PC-9 (cell line): ENCODE measurements around the gene KCNJ14.

Source experiments
- EZH2 ChIP-seq: fragments of 200-600 bp; sonication (generic); IDR thresholded peaks from 2 replicates; pipeline ENCODE4 v1.8.0; 2017; ENCODE audit warnings: antibody characterized with exemption, low read depth
- TF ChIP-seq, protein P1 (sequence below): fragments of 200-600 bp; sonication (generic); conservative IDR thresholded peaks from 2 replicates; pipeline ENCODE4 v1.6.1; 2017; ENCODE audit warnings: mixed run types, antibody characterized with exemption, mild to moderate bottlenecking, moderate library complexity

DNA sequence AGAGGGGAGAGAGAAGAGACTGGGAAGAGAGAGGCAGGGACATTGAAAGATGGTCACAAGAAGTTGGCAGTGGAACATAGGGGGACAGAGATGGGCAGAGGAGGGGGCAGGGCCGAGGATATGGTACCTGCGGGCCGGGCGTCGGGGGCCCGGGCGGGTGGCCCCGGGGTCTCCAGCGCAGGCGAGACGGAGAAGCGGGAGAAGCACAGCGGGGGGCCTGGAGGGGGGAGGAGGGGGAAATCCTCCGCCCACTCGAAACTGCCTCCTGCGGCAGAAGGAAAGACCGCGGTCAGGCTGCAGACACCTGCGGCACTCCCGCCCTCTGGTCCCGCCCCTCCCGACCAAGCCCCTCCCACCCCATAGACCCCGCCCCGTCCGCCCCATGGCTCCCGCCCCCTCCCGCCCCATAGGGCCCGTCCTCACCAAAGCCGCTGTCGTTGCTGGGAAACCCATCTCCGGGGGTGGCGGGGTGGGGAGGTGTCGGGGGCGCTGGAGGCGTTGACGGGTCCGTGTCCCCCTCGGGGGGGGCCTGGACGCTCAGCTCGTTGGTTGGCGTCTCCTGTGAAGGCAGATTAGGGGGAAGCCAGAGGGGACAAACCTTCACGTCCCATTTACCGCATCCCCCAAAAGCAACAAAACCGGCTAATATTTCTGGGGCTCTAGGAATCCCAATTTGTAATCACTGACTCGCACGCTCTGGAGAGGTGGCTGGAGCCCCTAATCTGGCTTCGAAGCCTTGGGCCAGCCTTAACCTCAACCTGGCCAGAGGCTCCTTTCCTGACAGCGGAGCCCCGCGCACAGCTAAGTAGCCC, 35.8 kb downstream of the KCNJ14 start:
- TF ChIP-seq, protein P1, sequence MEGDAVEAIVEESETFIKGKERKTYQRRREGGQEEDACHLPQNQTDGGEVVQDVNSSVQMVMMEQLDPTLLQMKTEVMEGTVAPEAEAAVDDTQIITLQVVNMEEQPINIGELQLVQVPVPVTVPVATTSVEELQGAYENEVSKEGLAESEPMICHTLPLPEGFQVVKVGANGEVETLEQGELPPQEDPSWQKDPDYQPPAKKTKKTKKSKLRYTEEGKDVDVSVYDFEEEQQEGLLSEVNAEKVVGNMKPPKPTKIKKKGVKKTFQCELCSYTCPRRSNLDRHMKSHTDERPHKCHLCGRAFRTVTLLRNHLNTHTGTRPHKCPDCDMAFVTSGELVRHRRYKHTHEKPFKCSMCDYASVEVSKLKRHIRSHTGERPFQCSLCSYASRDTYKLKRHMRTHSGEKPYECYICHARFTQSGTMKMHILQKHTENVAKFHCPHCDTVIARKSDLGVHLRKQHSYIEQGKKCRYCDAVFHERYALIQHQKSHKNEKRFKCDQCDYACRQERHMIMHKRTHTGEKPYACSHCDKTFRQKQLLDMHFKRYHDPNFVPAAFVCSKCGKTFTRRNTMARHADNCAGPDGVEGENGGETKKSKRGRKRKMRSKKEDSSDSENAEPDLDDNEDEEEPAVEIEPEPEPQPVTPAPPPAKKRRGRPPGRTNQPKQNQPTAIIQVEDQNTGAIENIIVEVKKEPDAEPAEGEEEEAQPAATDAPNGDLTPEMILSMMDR, result no peak
- TF ChIP-seq EZH2, result no peak
